K562 (cell line): ENCODE measurements around the gene RPTOR. TPM values are rescaled to one million over a fixed set of nuclear protein-coding genes. Genes with fewer than 3 reads are reported as not detected.

Experiments
- ATAC-seq: fragments of 200-7000 bp; cut with Tn5 transposase; 3 replicates; pipeline ENCODE4 v1.9.1; 2020; ENCODE audit warnings: moderate library complexity
- BruUV-seq: library from RNA; stranded (reverse); fragments of 400-500 nt; replicated peaks from 2 replicates; lab custom pipeline; 2021; lab: Mats Ljungman, UMichigan
- CTCF ChIA-PET: fragments of 300-600 bp; formaldehyde crosslinking; extraction: SDS; loops from one replicate; lab custom pipeline; 2021; ENCODE audit warnings: low intra/inter-chr PET ratio; lab: Yijun Ruan, JAX
- POLR2A ChIA-PET: fragments of 300-600, 350-650 bp; sonication (Branson Sonifier 250); formaldehyde crosslinking; extraction: SDS; loops from one replicate; lab custom pipeline; 2021; ENCODE audit warnings: antibody characterized with exemption, inconsistent platforms; lab: Yijun Ruan, JAX
- DNase-seq, 4 experiments: peaks; one replicate each; pipeline versions ENCODE4 v3.0.0 to v3.0.0-alpha.2; 2011 to 2018; ENCODE audit warnings: low spot score in 3 of 4, mixed read lengths in 3 of 4; ENCODE audit errors: extremely low read depth in 1 of 4
- FAIRE-seq: peaks from 2 replicates; lab custom pipeline; 2011; peaks lifted over from hg19 to GRCh38; lab: Jason Lieb, UNC
- H2AFZ ChIP-seq: 2 replicates; pipeline ENCODE4 v1.6.0; 2011; ENCODE audit warnings: low read depth, low read length, control low read depth, inconsistent platforms
- H3K27ac ChIP-seq: fragments of 200-600 bp; 3 replicates; pipeline ENCODE4 v1.8.0; 2011; ENCODE audit warnings: low read depth, mild to moderate bottlenecking, control low read depth, inconsistent platforms, low read length, moderate library complexity, mixed read lengths; ENCODE audit errors: extremely low read depth
- H3K27me3 ChIP-seq, 2 experiments: fragments of 300-600 bp in 1 of 2; 2 replicates in 1 of 2; 3 replicates in 1 of 2; pipeline versions ENCODE4 v1.6.0 to v1.8.0; 2011; ENCODE audit warnings: inconsistent platforms in 2 of 2, low read length in 2 of 2, mild to moderate bottlenecking in 1 of 2, mixed read lengths in 1 of 2, moderate library complexity in 1 of 2; ENCODE audit not compliant: control insufficient read depth in 2 of 2, insufficient read depth in 2 of 2
- H3K36me3 ChIP-seq: fragments of 300-600 bp; 3 replicates; pipeline ENCODE4 v1.8.0; 2011; ENCODE audit warnings: mild to moderate bottlenecking, low read length, inconsistent platforms; ENCODE audit not compliant: control insufficient read depth, insufficient read depth
- H3K4me1 ChIP-seq, 2 experiments: fragments of 200-600 bp in 1 of 2; replicated peaks in 1 of 2; 2 replicates in 1 of 2; 3 replicates in 1 of 2; pipeline versions ENCODE4 v1.5.1 to v1.8.0; 2011; ENCODE audit warnings: inconsistent platforms in 2 of 2, low read length in 2 of 2, mild to moderate bottlenecking in 1 of 2, mixed read lengths in 1 of 2, moderate library complexity in 1 of 2; ENCODE audit not compliant: control insufficient read depth in 2 of 2, insufficient read depth in 2 of 2
- H3K4me2 ChIP-seq: 2 replicates; pipeline ENCODE4 v1.6.1; 2011; ENCODE audit warnings: low read length, control low read depth, inconsistent platforms, mixed read lengths; ENCODE audit not compliant: insufficient read depth
- H3K4me3 ChIP-seq: fragments of 200-600 bp; sonication (generic), shearing (Covaris generic); 2 replicates; pipeline ENCODE4 v1.5.1; 2016; ENCODE audit warnings: control low read depth, inconsistent platforms
- H3K79me2 ChIP-seq: fragments of 200-600 bp; 3 replicates; pipeline ENCODE4 v1.8.0; 2011; ENCODE audit warnings: low read length, inconsistent platforms; ENCODE audit not compliant: control insufficient read depth, insufficient read depth
- H3K9ac ChIP-seq, 2 experiments: 2 replicates each; pipeline versions ENCODE4 v1.6.0 to v1.6.1; 2011; ENCODE audit warnings: low read depth in 2 of 2, low read length in 2 of 2, control low read depth in 1 of 2, inconsistent platforms in 1 of 2, mild to moderate bottlenecking in 1 of 2, mixed read lengths in 1 of 2; ENCODE audit not compliant: insufficient read depth in 1 of 2
- H3K9me1 ChIP-seq: one replicate; pipeline ENCODE4 v1.6.0; 2011; ENCODE audit warnings: inconsistent platforms, mild to moderate bottlenecking, low read length, moderate library complexity; ENCODE audit not compliant: control insufficient read depth, insufficient read depth
- H3K9me3 ChIP-seq: replicated peaks from 2 replicates; pipeline ENCODE4 v1.5.1; 2011; ENCODE audit warnings: low read depth, low read length, inconsistent platforms; ENCODE audit not compliant: control insufficient read depth, insufficient read depth
- H4K20me1 ChIP-seq: replicated peaks from 2 replicates; pipeline ENCODE4 v1.6.1; 2011; ENCODE audit warnings: low read length, inconsistent platforms, mixed read lengths; ENCODE audit not compliant: control insufficient read depth, insufficient read depth
- GTF2A2 ChIP-seq: IDR thresholded peaks from 2 replicates; pipeline ENCODE4 v1.6.1; 2016; ENCODE audit warnings: mild to moderate bottlenecking, missing genetic modification characterization, missing compliant biosample characterization
- HDAC2 ChIP-seq: fragments of 450-650 bp; IDR thresholded peaks from 2 replicates; pipeline ENCODE4 v1.6.1; 2016; ENCODE audit warnings: mild to moderate bottlenecking
- NONO ChIP-seq, 2 experiments: fragments of 200-400 bp in 1 of 2; fragments of 450-650 bp in 1 of 2; formaldehyde crosslinking in 1 of 2; IDR thresholded peaks; 2 replicates each; pipeline ENCODE4 v1.6.1; 2017; ENCODE audit warnings: low read depth in 2 of 2, mild to moderate bottlenecking in 2 of 2, moderate library complexity in 2 of 2, low read length in 1 of 2
- PRPF4 ChIP-seq: fragments of 200-400 bp; formaldehyde crosslinking; IDR thresholded peaks from one replicate; pipeline ENCODE4 v1.6.1; 2017; ENCODE audit warnings: low read length, low read depth, mild to moderate bottlenecking; ENCODE audit not compliant: insufficient read depth, poor library complexity, severe bottlenecking
- RFX7 ChIP-seq: fragments of 250-450 bp; sonication (Bioruptor Pico); IDR thresholded peaks from 2 replicates; pipeline ENCODE4 v1.5.1; 2021; ENCODE audit warnings: mild to moderate bottlenecking
- ZBED1 ChIP-seq: IDR thresholded peaks from 2 replicates; pipeline ENCODE4 v1.6.1; 2014
- WGBS: fragments of 100-300 bp; shearing (Covaris generic); methylation state at CpG from one replicate; pipeline ENCODE4 v1.1.6; 2016; ENCODE audit warnings: low coverage, mixed read lengths; ENCODE audit not compliant: insufficient coverage; ENCODE audit errors: missing lambda C conversion rate; 5-methylcytosine and 5-hydroxymethylcytosine counted together
- in situ Hi-C: fragments of 300-500 bp; cut with MboI; formaldehyde crosslinking; loops from 4 replicates; pipeline ENCODE4 v1.15.0; 2018; ENCODE audit warnings: inconsistent platforms, mixed read lengths
- intact Hi-C: fragments of 100-400 bp; cut with micrococcal nuclease; formaldehyde crosslinking; loops from 2 replicates; pipeline ENCODE4 v1.14.2; 2022
- polyA plus RNA-seq, 8 experiments: library from polyadenylated mRNA; depleted of rRNA in 4 of 8; stranded (reverse) in 5 of 8; unstranded in 3 of 8; fragments of >200 nt; fragmentation: Nextera tagmentation in 2 of 8; fragmentation: Illumina TruSeq in 1 of 8; extraction: Ambion mirVana in 2 of 8; extraction: Trizol in 1 of 8; gene quantifications; 2 replicates each; pipeline versions ENCODE4 v1.2.1 to v1.2.3, GENCODE V29; 2011 to 2014; ENCODE audit warnings: inconsistent platforms in 1 of 8, missing spikeins in 1 of 8
- total RNA-seq, 7 experiments: library from RNA; depleted of rRNA in 6 of 7; stranded (reverse); fragments of >200 nt in 6 of 7; fragmentation: Illumina TruSeq in 2 of 7; extraction: Trizol in 2 of 7; gene quantifications; 2 replicates each; pipeline versions ENCODE4 v1.2.1 to v1.2.3, GENCODE V29; 2011 to 2021; ENCODE audit warnings: low replicate concordance in 1 of 7
- TF ChIP-seq, protein P1 (sequence below): fragments of 250-450 bp; sonication (Bioruptor Pico); IDR thresholded peaks from 2 replicates; pipeline ENCODE4 v1.5.1; 2021; ENCODE audit warnings: mild to moderate bottlenecking

RPTOR gene
- total and polyA plus RNA-seq, 9 of the 15 experiments (the other 6 are each of a cell fraction or from before 2014, with no cell fraction given), result 0.24 to 54.1 (median 10.2) TPM

DNA sequence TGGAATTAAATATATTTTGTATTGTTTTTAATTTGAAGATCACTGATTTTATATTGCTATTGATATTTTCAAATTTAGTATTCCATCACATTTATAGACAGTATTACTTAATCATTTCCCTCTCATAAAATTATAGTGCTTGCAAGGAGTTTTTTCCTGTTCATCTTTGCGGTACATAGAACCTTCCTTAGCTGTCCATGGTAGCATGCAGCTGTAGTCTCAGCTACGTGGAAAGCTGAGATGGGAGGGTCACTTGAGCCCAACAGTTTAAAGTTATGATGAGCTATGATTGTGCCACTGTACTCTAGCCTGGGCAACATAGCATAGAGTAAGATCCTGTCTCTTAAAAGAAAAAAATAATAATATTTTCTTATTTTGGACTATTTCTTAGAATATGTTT lies 231.2 kb downstream of the RPTOR start:
- no peak overlapping the region for H2AFZ ChIP-seq
- H3K4me1 ChIP-seq, result peaks cover 0 to 4% of the 10 kb centered on the region in 2 experiments; a peak in 2 of 5 replicates
- ATAC-seq (no peak), FAIRE-seq (no peak), DNase-seq (no peak)
- no peaks in the 10 kb centered on the region; the same call in 1 of the 2 replicates for H4K20me1 ChIP-seq
- ChIA-PET POLR2A (no interaction called here), CTCF (no interaction called here)
- no peak overlapping the region for H3K9ac ChIP-seq
- no peaks in the 10 kb centered on the region for H3K79me2 ChIP-seq
- in situ Hi-C loops, result no loop called here
- peaks cover 10% of the 10 kb centered on the region; the same call in 1 of the 3 replicates for H3K36me3 ChIP-seq
- H3K4me3 ChIP-seq, result no peak overlapping the region
- H3K27me3 ChIP-seq, result no peaks in the 10 kb centered on the region
- intact Hi-C loops, result no loop called here
- no peak overlapping the region for H3K4me2 ChIP-seq
- BruUV-seq, result no TSS peak
- TF ChIP-seq HDAC2 (no peak), NONO (IDR thresholded peaks at IDR 0.05; ENCODE audit: low read depth in 2 of 2, low read length in 1 of 2) (no peak), GTF2A2 (tag) (no peak), ZBED1 (no peak), RFX7 (CRISPR knock-in tag) (no peak), PRPF4 (no peak)
- TF ChIP-seq, protein P1, sequence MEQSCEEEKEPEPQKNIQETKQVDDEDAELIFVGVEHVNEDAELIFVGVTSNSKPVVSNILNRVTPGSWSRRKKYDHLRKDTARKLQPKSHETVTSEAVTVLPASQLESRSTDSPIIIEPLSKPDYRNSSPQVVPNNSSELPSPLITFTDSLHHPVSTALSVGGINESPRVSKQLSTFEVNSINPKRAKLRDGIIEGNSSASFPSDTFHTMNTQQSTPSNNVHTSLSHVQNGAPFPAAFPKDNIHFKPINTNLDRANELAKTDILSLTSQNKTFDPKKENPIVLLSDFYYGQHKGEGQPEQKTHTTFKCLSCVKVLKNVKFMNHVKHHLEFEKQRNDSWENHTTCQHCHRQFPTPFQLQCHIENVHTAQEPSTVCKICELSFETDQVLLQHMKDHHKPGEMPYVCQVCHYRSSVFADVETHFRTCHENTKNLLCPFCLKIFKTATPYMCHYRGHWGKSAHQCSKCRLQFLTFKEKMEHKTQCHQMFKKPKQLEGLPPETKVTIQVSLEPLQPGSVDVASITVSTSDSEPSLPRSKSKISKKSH (CRISPR knock-in tag), result no peak
- no peaks in the 10 kb centered on the region for H3K9me3 ChIP-seq
- no peak overlapping the region for H3K27ac ChIP-seq
- H3K9me1 ChIP-seq, result no peaks in the 10 kb centered on the region
- 85% methylated on average over 2 of the region's 2 CpGs for WGBS
